OCI-M2 (cell line): ENCODE measurements around the gene ACTR3.
"Not testable (repeated sequence)": the region's sequence is repeated elsewhere in the genome, so short reads cannot be mapped to it uniquely, and the experiment has no call there.

Source experiments
- DNase-seq: peaks from one replicate; lab custom pipeline; 2025; ENCODE audit not compliant: unreplicated experiment; lab: John Stamatoyannopoulos, UW

ACTR3 gene

DNA sequence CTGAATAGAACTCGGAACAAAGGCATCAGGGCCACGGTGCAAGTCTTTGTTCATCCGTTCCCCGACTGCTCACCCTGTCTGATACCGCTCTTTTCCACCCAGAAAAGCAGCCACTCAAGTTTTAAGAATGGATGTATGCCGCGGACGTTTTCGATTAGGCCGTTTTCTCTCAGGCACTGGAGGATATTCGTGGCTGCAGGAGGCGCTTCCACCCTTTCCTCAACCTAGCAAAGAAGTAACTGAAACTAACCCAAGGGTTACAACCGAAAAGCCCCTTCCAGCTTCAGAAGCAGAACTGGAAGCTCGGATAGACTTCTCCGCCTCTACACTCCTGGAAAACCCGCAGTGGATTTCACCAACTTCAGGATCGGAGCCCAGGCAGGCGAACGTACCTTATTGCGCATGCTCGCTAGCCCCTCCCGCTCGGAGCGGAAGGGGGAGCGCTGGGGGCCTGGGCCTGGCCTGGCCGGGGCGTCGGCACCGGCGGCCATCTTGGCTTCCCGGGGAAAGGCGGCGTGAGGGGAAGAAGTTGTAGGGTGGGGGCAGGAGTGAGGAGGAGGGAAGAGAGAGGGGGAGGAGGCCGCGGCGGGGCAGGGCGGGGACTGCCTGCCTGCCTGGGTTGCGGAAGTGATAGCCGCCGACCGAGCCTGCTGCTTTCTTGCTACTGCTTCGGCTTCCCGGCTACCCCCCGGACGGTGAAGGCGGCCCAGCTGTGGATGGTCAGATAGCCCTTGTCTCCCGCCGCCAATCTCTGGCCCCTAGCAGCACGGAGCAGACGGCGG lies at the start of gene ACTR3:
Gene ACTR3 (plus strand): TSS at position 619 of the 782 bp plus-strand sequence. CDS start 191 bp downstream, outside the sequence.
- peak; percentile 93 for DNase-seq

GRCh38 chr2:113840518-113840917 lies 49.4 kb upstream of the ACTR3 start:
- DNase-seq = no peak

DNA sequence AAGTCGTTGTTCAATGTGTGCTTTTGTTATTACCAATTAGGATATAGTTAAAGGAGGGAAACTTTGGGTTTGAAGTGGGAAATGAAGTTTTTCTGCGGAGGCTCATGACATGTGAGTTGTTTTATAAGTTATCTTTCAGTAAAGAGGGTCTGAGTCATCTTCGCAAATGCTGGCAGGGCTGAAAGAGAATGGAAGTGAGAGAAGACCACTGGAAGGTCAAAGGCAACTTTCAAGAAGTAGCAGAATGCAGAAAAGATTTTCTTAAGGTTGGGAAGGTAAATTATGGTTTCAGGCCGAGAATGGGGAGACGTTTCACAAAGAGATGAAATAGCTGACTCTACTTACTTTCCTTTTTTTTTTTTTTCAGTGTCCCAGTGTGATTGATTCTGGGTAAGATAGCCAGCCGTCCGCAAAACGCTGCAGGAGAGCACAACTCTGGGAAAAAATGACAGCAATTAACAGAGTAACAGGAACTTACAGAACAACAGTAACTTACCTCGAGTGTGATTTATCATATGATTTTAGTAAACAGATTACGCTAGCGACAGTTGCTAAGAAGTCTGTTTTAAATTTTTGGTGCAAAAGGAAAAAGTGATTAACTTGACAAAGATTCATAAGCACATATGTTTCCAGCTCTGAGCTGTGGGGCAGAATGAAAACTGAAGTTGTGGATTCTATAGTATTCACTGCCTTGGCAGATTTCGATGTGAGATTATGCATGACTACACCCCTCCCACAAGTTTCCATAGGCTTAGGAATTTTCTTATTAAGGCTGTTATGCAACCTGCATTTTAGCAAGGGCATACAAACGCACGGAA lies 46.8 kb upstream of the ACTR3 start:
- no peak for DNase-seq

GRCh38 chr2:113843737-113844050 lies 46.2 kb upstream of the ACTR3 start:
- not testable (repeated sequence) for DNase-seq

GRCh38 chr2:113845261-113845660 lies 44.6 kb upstream of the ACTR3 start:
- DNase-seq = no peak

GRCh38 chr2:113845796-113846195 lies 44.1 kb upstream of the ACTR3 start:
- not testable (repeated sequence) for DNase-seq

DNA sequence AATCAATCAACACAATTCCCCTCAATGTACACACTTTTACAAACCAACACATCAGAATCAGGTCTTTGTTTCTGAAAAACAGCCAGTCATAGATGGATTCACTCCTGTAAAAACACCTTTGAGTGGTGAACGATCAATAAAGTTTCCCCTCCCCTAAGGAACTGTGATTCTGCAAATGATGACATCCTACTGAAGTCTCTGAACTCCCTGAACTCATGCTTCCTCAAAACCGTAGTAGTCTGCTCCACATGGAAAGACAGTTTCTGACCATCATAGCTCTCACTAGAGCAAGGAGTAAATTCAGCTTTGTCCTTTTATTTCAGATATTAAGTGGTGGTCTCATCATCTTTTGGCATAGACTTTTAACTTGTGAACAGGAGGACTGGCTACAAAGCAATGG lies 43.5 kb upstream of the ACTR3 start:
- DNase-seq = no peak

DNA sequence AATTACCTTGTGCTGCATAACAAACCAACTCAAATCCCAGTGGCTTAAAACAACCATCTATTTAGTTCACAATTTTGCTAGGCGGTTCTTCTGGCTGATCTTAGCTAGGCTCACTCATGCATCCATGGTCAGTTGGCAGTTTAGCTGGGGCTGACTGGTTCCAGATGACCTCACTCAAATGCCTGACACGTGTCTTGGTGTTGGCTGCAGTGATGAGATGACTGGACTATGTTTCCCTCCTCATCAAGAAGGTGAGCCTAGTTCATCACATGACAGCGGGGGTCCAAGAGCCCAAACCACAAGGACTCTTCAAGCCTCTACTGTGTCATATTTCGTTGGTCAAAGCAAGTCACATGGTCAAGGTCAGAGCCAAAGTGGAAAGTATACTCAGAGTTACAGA lies 42.7 kb upstream of the ACTR3 start:
- no peak for DNase-seq

DNA sequence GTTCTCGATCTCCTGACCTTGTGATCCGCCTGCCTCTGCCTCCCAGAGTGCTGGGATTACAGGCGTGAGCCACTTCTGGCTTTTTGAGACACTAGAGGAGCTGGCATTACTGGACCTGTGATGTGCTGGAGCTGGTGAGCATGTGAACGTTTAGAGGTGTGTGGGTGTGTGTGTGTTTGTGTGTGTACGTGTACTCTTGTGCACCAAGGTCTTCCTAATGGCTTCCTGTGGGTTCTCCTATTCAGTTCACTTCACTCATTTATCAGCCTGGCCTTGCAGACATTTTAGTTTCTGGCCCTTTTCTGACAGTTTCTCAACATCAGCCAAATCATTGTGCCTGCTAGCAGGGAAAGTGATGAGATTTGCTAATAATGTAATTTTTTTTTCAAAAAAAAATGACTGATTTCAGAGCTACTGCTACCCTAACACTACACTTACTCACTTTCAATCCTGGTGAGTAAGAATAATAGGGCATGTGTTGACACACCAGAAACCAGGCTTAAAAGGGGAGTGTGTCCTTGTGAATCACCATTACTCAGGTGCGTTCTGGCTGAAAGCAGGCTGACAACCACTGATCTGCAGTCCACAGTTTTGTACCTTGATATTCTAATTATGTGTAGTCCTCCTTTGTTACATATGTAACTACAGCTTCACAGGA lies 41.0 kb upstream of the ACTR3 start:
- no peak for DNase-seq

- DNase-seq = no peak
These were observed 39.2 kb upstream of the ACTR3 start for GRCh38 chr2:113850687-113851086.

- DNase-seq = no peak
These were observed 38.2 kb upstream of the ACTR3 start for GRCh38 chr2:113851640-113852039.

DNA sequence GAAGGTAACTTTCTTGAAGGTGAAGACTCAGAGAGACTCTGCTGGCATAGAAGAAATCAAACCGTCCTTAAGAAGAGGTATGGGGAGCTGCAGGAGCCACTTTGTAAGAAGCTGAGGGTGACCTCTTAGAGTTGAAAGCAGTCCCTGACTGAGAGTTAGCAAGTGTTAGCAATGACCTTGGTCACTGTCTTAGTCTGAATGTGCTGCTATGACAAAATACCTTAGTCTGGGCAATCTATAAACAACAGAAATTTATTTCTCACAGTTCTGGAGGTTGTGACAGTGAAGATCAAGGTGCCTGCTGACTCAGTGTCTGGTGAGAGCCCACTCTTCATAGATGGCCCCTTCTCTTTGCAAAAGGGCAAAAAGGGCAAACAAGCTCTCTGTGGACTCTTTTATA lies 35.7 kb upstream of the ACTR3 start:
- DNase-seq = no peak

DNA sequence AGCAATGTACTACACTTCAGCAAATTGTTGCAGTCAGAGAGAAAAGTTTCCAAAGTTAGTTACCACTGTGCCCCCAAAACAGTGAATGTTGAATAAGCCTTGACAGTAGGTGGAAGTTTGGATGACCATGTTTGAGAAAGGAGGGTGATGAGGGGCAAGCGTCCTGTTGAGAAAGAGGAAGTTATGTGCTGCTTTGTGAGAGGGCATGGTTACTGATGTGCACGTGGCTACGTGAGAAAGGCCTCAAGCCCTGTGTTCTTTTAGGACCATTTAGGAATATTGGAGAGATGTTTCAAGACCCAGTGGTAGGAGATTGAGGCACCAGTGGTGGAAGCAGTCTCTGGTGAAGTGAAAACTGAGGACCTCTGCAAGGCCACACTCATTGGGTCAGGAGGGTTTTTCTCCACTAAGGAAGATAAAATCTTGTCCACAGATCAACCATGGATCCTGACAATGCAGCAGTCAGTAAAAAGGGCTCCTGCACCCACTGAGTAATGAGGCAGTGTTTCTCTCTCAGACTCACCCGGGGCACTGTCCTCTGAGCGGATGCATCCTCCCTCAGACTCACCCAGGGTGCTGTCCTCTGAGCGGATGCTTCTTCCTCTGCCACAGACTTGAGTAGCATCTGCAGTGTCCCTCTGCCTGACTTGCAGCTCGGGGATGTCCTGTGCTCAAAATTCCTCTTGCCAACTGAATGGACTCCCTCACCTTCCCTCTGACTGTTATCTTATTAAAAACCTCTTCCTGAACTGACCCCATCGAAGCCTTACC lies 34.7 kb upstream of the ACTR3 start:
- no peak for DNase-seq

DNA sequence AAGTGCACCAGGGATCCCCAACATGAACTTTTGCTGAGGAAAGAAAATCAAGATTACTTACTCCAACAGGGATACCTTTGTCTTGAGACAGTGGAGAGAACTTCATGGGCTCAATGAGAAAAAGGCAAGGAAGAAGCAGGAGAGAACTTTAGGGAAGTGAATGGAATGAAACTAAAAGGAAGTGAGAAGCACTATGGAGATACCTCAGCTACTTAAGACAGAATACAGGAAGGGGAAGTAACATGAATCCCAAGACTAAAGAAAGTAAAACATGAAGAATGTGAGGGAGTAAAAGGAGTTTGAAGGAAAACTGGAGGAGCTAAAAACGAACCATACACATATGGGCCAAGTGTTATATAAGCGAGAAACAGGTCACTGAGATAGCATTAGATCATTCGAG lies 32.4 kb upstream of the ACTR3 start:
- no peak for DNase-seq

GRCh38 chr2:113858764-113859163 lies 31.1 kb upstream of the ACTR3 start:
- no peak for DNase-seq

GRCh38 chr2:113861740-113862139 lies 28.1 kb upstream of the ACTR3 start:
- DNase-seq = no peak

- no peak for DNase-seq
These were observed 26.7 kb upstream of the ACTR3 start for GRCh38 chr2:113863144-113863543.

GRCh38 chr2:113867571-113867970 lies 22.3 kb upstream of the ACTR3 start:
- no peak for DNase-seq

GRCh38 chr2:113869253-113869652 lies 20.6 kb upstream of the ACTR3 start:
- no peak for DNase-seq

- no peak for DNase-seq
These were observed 17.7 kb upstream of the ACTR3 start for GRCh38 chr2:113872201-113872600.

GRCh38 chr2:113873867-113874266 lies 16.0 kb upstream of the ACTR3 start:
- DNase-seq = no peak
